NCI-H524 (cell line): ENCODE results near the gene PLAAT3.
"Not testable (repeated sequence)": the region's sequence is repeated elsewhere in the genome, so short reads cannot be mapped to it uniquely, and the experiment has no call there.

Experiments
- DNase-seq, 2 experiments: peaks; one replicate each; lab custom pipeline; 2025; lab: John Stamatoyannopoulos, UW

Gene PLAAT3

GRCh38 chr11:63537293-63538101 lies 76.7 kb downstream of the PLAAT3 start:
- no peak for DNase-seq

GRCh38 chr11:63536669-63537292 lies 77.5 kb downstream of the PLAAT3 start, which contains the start of gene PLAAT4:
PLAAT4 (plus strand) TSS chr11:63536808; CDS start chr11:63536869, 61 bp downstream.
- no peak for DNase-seq

- DNase-seq: no peak
These were observed 78.5 kb downstream of the PLAAT3 start for GRCh38 chr11:63535734-63536133.

GRCh38 chr11:63534895-63535461 lies 79.3 kb downstream of the PLAAT3 start:
- no peak for DNase-seq

- DNase-seq: no peak
These were observed 80.2 kb downstream of the PLAAT3 start for GRCh38 chr11:63534076-63534475.

- peak in 1 of 2 experiments; percentile 18 for DNase-seq
These were observed 81.3 kb downstream of the PLAAT3 start for GRCh38 chr11:63532799-63533475.

- DNase-seq: no peak
These were observed 82.1 kb downstream of the PLAAT3 start for GRCh38 chr11:63532117-63532516.

- not testable (repeated sequence) for DNase-seq
These were observed 83.0 kb downstream of the PLAAT3 start for GRCh38 chr11:63531074-63531792.

- DNase-seq: no peak
These were observed 84.2 kb downstream of the PLAAT3 start for GRCh38 chr11:63530021-63530420.

GRCh38 chr11:63529373-63529772 lies 84.9 kb downstream of the PLAAT3 start:
- not testable (repeated sequence) for DNase-seq

- DNase-seq: not testable (repeated sequence)
These were observed 85.4 kb downstream of the PLAAT3 start for GRCh38 chr11:63528729-63529278.

- not testable (repeated sequence) for DNase-seq
These were observed 86.1 kb downstream of the PLAAT3 start for GRCh38 chr11:63528156-63528555.

- no peak for DNase-seq
These were observed 86.6 kb downstream of the PLAAT3 start for GRCh38 chr11:63527667-63528066.
